HG03439 (cell line): ENCODE measurements around the gene ARMH1.
"Not testable (repeated sequence)": the region's sequence is repeated elsewhere in the genome, so short reads cannot be mapped to it uniquely, and the experiment has no call there.

ENCODE experiments used
- ATAC-seq: cut with Tn5 transposase; IDR thresholded peaks from one replicate; pipeline ENCODE4 v1.9.1; 2021; ENCODE audit warnings: mild to moderate bottlenecking, moderate library complexity; ENCODE audit not compliant: unreplicated experiment

Gene ARMH1

DNA sequence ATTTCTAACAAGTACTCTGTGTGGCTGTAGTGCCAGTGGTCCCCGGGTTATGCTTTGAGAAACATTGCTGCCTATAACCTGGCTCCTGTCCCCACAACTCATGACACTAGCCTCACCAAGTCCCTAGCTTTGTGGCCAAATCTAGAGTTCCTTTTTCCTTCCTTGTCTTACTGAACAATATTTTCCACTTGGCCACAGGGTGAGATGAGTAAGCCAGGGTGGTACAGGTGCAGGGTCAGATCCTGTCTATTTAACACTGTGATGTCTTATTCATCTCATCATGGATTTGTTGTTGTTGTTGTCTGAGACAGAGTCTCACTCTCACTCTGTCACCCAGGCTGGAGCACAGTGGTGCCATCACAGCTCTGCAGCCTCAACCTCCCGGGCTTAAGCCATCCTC lies 18.6 kb downstream of the ARMH1 start:
- ATAC-seq: no peak

- ATAC-seq: no peak
Measured at GRCh38 chr1:44693900-44694299, 19.4 kb downstream of the ARMH1 start.

DNA sequence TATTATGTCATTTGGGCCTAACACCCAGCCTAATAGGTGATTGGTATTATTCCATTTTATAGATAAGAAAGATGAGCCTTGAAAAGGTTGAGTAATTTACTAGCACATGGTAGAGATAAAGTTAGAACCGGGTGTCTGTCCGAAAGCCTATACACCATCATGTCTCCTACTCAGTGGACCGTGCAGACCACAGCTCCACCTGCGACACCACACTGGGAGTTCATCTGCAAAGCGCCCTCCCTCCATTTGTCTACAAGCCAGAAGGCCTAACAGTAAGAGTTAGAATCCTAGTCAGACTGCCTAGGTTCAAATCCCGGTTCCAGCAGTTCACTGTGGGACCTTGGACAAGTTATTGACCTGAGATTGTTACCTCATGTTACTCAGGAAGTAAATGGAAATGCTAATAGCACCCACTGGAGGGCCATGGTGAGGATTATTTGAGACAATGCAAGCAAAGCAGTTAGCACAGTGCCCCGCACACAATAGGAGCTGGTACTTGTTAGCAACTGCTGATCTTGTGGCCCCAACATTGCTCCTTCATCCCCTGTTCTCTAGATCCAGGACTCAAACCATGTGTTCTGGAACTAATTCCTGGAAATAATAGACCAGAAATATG lies 20.5 kb downstream of the ARMH1 start:
- no peak for ATAC-seq

DNA sequence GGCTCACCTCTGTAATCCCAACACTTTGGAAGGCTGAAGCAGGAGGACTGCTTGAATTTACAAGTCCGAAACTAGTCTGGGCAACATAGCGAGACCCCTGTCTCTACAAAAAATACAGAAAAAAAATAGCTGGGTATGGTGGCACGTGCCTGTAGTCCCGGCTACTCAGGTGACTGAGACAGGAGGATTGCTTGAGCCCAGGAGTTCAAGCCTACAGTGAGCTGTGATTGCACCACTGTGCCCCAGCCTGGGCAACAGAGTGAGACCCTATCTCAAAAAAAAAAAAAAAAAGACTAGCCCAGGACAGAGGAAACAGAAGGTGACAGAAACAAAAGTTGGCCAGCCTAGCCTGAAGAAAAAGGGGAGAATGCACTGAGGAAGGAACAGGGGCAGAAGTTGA lies 21.2 kb downstream of the ARMH1 start:
- ATAC-seq: no peak

- ATAC-seq: no peak
Measured at GRCh38 chr1:44696101-44696500, 21.6 kb downstream of the ARMH1 start.

DNA sequence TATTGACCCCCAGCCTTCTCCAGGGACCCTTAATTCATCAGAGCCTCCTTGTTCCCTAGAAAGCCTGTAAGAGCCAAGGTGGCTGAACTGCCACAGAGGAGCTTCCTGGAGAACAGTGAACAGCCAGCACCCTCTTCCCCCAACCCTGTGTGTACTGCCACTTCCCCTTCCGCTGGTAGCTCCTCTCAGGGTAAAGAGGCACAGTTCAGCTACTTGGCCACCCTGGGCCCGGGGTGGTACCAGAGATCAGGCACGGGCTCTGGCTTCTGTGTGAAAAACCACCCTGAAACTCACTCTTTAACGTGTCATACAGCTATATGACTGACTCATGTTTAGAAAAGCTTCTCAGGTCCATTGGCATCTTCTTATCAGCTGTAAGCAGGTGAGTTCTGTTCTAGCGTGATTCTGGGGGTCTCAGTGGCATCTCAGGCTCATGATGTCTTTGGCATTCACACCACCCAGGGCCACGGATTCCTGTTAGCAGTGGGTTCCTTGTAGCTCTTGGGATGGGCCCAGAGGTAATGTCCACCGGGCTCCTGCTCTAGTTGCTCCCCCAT lies 22.4 kb downstream of the ARMH1 start:
- ATAC-seq: no peak

GRCh38 chr1:44698138-44698537 lies 23.6 kb downstream of the ARMH1 start:
- no peak for ATAC-seq

DNA sequence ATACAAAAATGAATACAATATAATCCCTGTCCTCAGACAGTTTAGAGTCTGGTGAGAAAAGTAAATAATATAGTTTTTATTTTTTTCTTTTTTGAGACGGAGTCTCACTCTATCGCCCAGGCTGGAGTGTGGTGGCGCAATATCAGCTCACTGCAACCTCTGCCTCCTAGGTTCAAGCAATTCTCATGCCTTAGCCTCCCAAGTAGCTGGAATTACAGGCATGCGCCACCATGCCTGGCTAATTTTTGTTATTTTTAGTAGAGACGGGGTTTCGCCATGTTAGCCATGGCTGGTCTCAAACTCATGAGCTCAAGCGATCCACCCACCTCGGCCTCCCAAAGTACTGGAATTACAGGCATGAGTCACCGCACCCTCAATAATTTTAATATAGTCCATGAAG lies 24.9 kb downstream of the ARMH1 start:
- not testable (repeated sequence) for ATAC-seq

GRCh38 chr1:44700573-44700972 lies 26.1 kb downstream of the ARMH1 start:
- no peak for ATAC-seq

GRCh38 chr1:44701141-44701573 lies 26.6 kb downstream of the ARMH1 start:
- no peak for ATAC-seq

- no peak for ATAC-seq
Measured at GRCh38 chr1:44705470-44705869, 31.0 kb downstream of the ARMH1 start.

DNA sequence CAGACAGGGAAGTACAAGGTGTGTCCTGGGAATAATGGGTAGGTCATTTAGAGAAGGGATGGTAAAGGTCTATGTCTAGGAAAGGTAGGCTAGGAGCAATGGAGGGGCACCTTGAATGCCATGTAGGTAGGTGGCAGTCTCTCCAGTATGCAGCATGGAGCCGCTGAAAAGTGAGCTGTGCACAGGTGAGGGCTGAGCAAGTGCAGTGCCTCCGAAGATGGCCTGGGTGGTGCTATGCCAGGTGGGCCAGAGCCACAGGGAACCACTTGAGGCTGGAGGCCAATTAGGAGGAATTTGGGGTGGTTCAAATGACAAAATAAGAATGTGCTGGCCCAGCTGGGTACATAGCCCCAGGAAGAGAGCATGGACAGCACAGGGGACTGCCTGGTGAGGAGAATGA lies 31.4 kb downstream of the ARMH1 start:
- no peak for ATAC-seq

- ATAC-seq: no peak
Measured at GRCh38 chr1:44707112-44707881, 32.8 kb downstream of the ARMH1 start.

- no peak for ATAC-seq
Measured at GRCh38 chr1:44707959-44708831, 33.7 kb downstream of the ARMH1 start.

GRCh38 chr1:44713321-44713781 lies 38.8 kb downstream of the ARMH1 start:
- ATAC-seq: no peak

- ATAC-seq: no peak
Measured at GRCh38 chr1:44714532-44714931, 40.0 kb downstream of the ARMH1 start.

GRCh38 chr1:44714944-44715571 lies 40.5 kb downstream of the ARMH1 start:
- peak; percentile 53 for ATAC-seq

DNA sequence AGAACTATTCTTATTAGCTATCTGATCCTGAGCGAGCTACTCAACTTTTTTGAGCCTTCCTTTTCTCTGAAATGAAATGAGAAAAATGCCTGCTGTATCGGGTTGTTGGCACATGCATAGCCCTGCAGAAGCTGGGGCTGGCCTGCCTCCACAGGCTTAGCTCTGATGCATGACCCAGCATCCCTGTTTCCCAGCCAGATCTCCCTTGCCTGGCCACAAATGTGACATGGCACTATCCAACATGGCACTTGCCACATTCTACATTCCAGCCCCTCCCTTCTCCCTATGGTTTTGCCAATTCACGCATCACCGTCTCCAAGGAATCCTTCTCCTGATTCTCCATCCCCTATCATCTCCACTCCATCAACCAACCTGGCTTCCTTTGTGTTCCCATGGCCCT lies 42.6 kb downstream of the ARMH1 start:
- no peak for ATAC-seq

GRCh38 chr1:44717653-44718052 lies 43.1 kb downstream of the ARMH1 start:
- no peak for ATAC-seq

DNA sequence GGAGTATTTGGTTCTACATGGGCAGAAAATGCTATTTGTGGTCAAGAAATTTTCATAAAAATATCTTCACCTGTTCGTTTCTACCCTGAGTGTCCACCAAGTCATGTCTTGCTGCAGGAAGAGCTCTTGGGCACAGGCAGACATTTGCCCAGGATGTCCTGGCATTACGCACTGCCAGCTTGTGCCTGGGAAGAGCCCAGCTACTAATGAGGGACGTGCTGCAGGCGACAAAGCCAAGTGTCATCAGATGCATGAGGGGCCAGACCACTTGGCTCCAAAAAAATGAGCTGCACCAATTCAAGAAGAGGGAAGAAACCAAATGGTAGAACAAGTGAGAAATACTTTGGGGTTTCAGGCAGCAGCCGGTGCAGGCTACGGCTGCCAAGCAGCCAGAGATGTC lies 43.6 kb downstream of the ARMH1 start:
- no peak for ATAC-seq

DNA sequence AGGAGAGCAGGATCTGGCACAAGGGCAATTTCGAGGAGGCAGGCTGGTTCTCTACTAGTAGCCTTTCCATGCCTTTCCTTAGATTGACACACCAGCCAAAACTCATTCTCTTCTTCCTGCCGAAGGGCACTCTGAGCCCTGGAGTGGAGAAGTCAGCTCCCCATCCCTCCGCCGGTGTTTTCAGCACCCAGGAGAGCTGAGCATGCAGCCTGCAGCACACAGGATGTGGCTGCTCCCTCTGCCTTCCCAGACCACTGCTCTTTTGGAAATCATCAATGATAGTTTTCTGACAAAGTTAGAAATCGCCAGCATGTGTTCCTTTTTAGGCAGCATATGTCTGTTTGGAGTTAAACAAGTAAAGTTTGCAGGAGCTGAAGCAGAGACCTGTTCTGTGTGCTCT lies 44.8 kb downstream of the ARMH1 start:
- no peak for ATAC-seq
